Activated T-helper 9 cell treated with anti-CD3 and anti-CD28 coated beads, Interleukin-2, amount 50 U/mL, for 16 hours (primary cell): ENCODE data around the gene ADPRM.
A peak's percentile ranks its signal among the peaks of the same experiment; 100 is the strongest.
"Not testable (repeated sequence)": the region's sequence is repeated elsewhere in the genome, so short reads cannot be mapped to it uniquely, and the experiment has no call there.

Experiments
- DNase-seq: peaks from one replicate; pipeline ENCODE4 v3.0.0-alpha.2; 2020; ENCODE audit warnings: low read depth

The ADPRM gene

GRCh38 chr17:10702574-10702973, 5.2 kb downstream of the ADPRM start:
- DNase-seq: no peak

GRCh38 chr17:10705727-10706126, 8.3 kb downstream of the ADPRM start:
- DNase-seq: no peak

- DNase-seq: no peak
Measured at GRCh38 chr17:10713318-10713717, 15.9 kb downstream of the ADPRM start.

GRCh38 chr17:10716218-10716617, 18.8 kb downstream of the ADPRM start:
- DNase-seq: no peak

- no peak for DNase-seq
Measured at GRCh38 chr17:10718547-10718946, 21.2 kb downstream of the ADPRM start.

GRCh38 chr17:10724546-10725195, 27.3 kb downstream of the ADPRM start:
- no peak for DNase-seq

- no peak for DNase-seq
Measured at GRCh38 chr17:10725262-10725661, 27.9 kb downstream of the ADPRM start.

- no peak for DNase-seq
Measured at GRCh38 chr17:10726196-10726595, 28.8 kb downstream of the ADPRM start.

- no peak for DNase-seq
Measured at GRCh38 chr17:10727192-10727591, 29.8 kb downstream of the ADPRM start.

GRCh38 chr17:10728331-10728892, 31.0 kb downstream of the ADPRM start:
- DNase-seq: no peak

GRCh38 chr17:10729334-10730193, 32.2 kb downstream of the ADPRM start, which contains the start of gene TMEM220:
TMEM220 (minus strand) TSS chr17:10730023; CDS start chr17:10729851, 172 bp downstream.
- peak; percentile 19 for DNase-seq

- DNase-seq: not testable (repeated sequence)
Measured at GRCh38 chr17:10730247-10730646, 32.9 kb downstream of the ADPRM start.

GRCh38 chr17:10731408-10731879, 34.0 kb downstream of the ADPRM start:
- DNase-seq: no peak

GRCh38 chr17:10732121-10732520, 34.7 kb downstream of the ADPRM start:
- not testable (repeated sequence) for DNase-seq

- DNase-seq: no peak
Measured at GRCh38 chr17:10733666-10734065, 36.3 kb downstream of the ADPRM start.

- no peak for DNase-seq
Measured at GRCh38 chr17:10735251-10735650, 37.9 kb downstream of the ADPRM start.

- no peak for DNase-seq
Measured at GRCh38 chr17:10735821-10736220, 38.4 kb downstream of the ADPRM start.

GRCh38 chr17:10737168-10737622, 39.8 kb downstream of the ADPRM start:
- DNase-seq: no peak

GRCh38 chr17:10737736-10738135, 40.3 kb downstream of the ADPRM start:
- no peak for DNase-seq

- DNase-seq: no peak
Measured at GRCh38 chr17:10738521-10739258, 41.3 kb downstream of the ADPRM start.

GRCh38 chr17:10739386-10739785, 42.0 kb downstream of the ADPRM start:
- DNase-seq: no peak
